HepG2 (cell line): ENCODE results near the gene NOC2L. TPM values are rescaled to one million over a fixed set of nuclear protein-coding genes. Genes with fewer than 3 reads are reported as not detected.

Experiments used
- ARID4A ChIP-seq: sonication (generic); formaldehyde crosslinking; IDR thresholded peaks from 2 replicates; pipeline ENCODE4 v1.5.0; 2020; ENCODE audit warnings: mild to moderate bottlenecking, missing genetic modification reagents, borderline replicate concordance
- FOXM1 ChIP-seq: sonication (generic); formaldehyde crosslinking; IDR thresholded peaks from 2 replicates; pipeline ENCODE4 v1.5.0; 2020; ENCODE audit warnings: missing genetic modification reagents
- GABPB1 ChIP-seq: IDR thresholded peaks from 2 replicates; pipeline ENCODE4 v1.6.1; 2016; ENCODE audit warnings: mild to moderate bottlenecking, missing genetic modification reagents, moderate library complexity, missing compliant biosample characterization
- KLF12 ChIP-seq: sonication (generic); formaldehyde crosslinking; IDR thresholded peaks from 2 replicates; pipeline ENCODE4 v1.4.0; 2020; ENCODE audit warnings: missing genetic modification reagents, borderline replicate concordance
- LCORL ChIP-seq, 2 experiments: fragments of 450-650 bp in 1 of 2; sonication (generic) in 1 of 2; formaldehyde crosslinking in 1 of 2; IDR thresholded peaks; 2 replicates each; pipeline versions ENCODE4 v1.5.0 to v1.6.1; 2017 to 2020; ENCODE audit warnings: antibody characterized with exemption in 1 of 2, missing genetic modification reagents in 1 of 2
- MTF2 ChIP-seq: sonication (generic); formaldehyde crosslinking; IDR thresholded peaks from 2 replicates; pipeline ENCODE4 v1.5.0; 2020; ENCODE audit warnings: missing genetic modification reagents, borderline replicate concordance
- MYC ChIP-seq: sonication (generic); formaldehyde crosslinking; IDR thresholded peaks from 2 replicates; pipeline ENCODE4 v1.9.0; 2021; ENCODE audit warnings: missing genetic modification reagents, borderline replicate concordance
- SAP130 ChIP-seq: IDR thresholded peaks from 2 replicates; pipeline ENCODE4 v1.6.1; 2016; ENCODE audit warnings: low read depth
- SMC3 ChIP-seq: IDR thresholded peaks from 2 replicates; pipeline ENCODE4 v1.6.1; 2011; ENCODE audit warnings: low read length, improper control_type of control experiment
- STAG1 ChIP-seq: sonication (generic); formaldehyde crosslinking; IDR thresholded peaks from 2 replicates; pipeline ENCODE4 v1.4.0; 2020; ENCODE audit warnings: missing genetic modification reagents
- ZNF251 ChIP-seq: sonication (generic); formaldehyde crosslinking; IDR thresholded peaks from 2 replicates; pipeline ENCODE4 v1.9.0; 2021; ENCODE audit warnings: mild to moderate bottlenecking, missing genetic modification reagents
- ZNF547 ChIP-seq: sonication (generic); formaldehyde crosslinking; IDR thresholded peaks from 2 replicates; pipeline ENCODE4 v1.5.1; 2020; ENCODE audit warnings: mild to moderate bottlenecking, missing genetic modification reagents
- ZNF557 ChIP-seq: sonication (generic); formaldehyde crosslinking; IDR thresholded peaks from 2 replicates; pipeline ENCODE4 v1.4.0; 2020; ENCODE audit warnings: missing genetic modification reagents
- ZNF619 ChIP-seq: sonication (generic); formaldehyde crosslinking; IDR thresholded peaks from 2 replicates; pipeline ENCODE4 v1.4.0; 2020; ENCODE audit warnings: mild to moderate bottlenecking, missing genetic modification reagents
- ZNF749 ChIP-seq: sonication (generic); formaldehyde crosslinking; IDR thresholded peaks from 2 replicates; pipeline ENCODE4 v1.8.0; 2022; ENCODE audit warnings: mild to moderate bottlenecking, missing genetic modification reagents, moderate library complexity, borderline replicate concordance
- ZSCAN22 ChIP-seq: sonication (generic); formaldehyde crosslinking; IDR thresholded peaks from 2 replicates; pipeline ENCODE4 v1.4.0; 2020; ENCODE audit warnings: mild to moderate bottlenecking, missing genetic modification reagents
- polyA plus RNA-seq, 8 experiments: library from polyadenylated mRNA; depleted of rRNA in 3 of 8; stranded (reverse) in 7 of 8; unstranded in 1 of 8; fragments of >200 nt; fragmentation: Illumina TruSeq in 4 of 8; extraction: Trizol in 4 of 8; gene quantifications; 2 replicates each; pipeline versions ENCODE4 v1.2.1 to v1.2.3, GENCODE V29; 2011 to 2016; ENCODE audit warnings: low read depth in 4 of 8, missing spikeins in 1 of 8, mixed read lengths in 1 of 8; ENCODE audit not compliant: insufficient read depth in 1 of 8
- total RNA-seq, 5 experiments: library from RNA; depleted of rRNA; stranded (reverse); fragments of >200 nt; fragmentation: Illumina TruSeq; extraction: Trizol; gene quantifications; 2 replicates each; pipeline ENCODE4 v1.2.3, GENCODE V29; 2016; ENCODE audit warnings: low read depth in 1 of 5
- TF ChIP-seq, protein P1 (sequence below), 2 experiments: fragments of 450-650 bp in 1 of 2; sonication (generic) in 1 of 2; formaldehyde crosslinking in 1 of 2; IDR thresholded peaks; 2 replicates each; pipeline versions ENCODE4 v1.6.1 to v1.8.0; 2016 to 2022; ENCODE audit warnings: antibody characterized with exemption in 1 of 2, mild to moderate bottlenecking in 1 of 2, missing genetic modification reagents in 1 of 2

Gene NOC2L
- total and polyA plus RNA-seq, 2 of the 13 experiments (the other 11 are each of a cell fraction or from before 2014, with no cell fraction given): 32.0 to 103 TPM

DNA sequence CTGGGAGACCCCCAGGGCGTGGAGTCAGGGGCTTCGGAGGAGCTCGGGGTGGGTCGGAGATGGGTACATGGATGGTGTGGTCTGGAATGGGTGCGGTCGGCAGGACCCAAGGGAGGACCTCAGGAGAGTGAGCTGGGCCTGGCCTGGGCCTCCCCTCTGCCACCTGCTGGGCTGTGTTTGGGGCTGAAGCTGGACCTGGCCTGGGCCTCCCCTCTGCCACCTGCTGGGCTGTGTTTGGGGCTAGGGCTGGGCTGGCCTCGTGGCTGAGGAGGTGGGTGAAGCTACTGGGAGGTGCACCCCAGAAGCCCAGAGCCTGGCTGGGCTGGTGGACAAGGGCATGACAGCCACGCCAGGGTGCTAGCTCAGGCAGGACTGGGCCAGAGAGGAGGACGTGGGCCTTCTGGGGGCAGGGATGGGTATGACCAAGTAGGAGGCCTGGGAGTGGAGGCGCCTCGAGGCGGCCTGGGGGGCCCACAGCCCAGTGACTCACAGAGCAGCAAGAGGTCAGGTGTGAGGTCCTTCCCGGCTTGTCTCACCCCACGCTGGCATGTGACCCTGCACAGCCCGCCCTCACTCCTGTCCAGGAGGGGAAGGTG, 20.9 kb downstream of the NOC2L start (continued):
- TF ChIP-seq, protein P1, sequence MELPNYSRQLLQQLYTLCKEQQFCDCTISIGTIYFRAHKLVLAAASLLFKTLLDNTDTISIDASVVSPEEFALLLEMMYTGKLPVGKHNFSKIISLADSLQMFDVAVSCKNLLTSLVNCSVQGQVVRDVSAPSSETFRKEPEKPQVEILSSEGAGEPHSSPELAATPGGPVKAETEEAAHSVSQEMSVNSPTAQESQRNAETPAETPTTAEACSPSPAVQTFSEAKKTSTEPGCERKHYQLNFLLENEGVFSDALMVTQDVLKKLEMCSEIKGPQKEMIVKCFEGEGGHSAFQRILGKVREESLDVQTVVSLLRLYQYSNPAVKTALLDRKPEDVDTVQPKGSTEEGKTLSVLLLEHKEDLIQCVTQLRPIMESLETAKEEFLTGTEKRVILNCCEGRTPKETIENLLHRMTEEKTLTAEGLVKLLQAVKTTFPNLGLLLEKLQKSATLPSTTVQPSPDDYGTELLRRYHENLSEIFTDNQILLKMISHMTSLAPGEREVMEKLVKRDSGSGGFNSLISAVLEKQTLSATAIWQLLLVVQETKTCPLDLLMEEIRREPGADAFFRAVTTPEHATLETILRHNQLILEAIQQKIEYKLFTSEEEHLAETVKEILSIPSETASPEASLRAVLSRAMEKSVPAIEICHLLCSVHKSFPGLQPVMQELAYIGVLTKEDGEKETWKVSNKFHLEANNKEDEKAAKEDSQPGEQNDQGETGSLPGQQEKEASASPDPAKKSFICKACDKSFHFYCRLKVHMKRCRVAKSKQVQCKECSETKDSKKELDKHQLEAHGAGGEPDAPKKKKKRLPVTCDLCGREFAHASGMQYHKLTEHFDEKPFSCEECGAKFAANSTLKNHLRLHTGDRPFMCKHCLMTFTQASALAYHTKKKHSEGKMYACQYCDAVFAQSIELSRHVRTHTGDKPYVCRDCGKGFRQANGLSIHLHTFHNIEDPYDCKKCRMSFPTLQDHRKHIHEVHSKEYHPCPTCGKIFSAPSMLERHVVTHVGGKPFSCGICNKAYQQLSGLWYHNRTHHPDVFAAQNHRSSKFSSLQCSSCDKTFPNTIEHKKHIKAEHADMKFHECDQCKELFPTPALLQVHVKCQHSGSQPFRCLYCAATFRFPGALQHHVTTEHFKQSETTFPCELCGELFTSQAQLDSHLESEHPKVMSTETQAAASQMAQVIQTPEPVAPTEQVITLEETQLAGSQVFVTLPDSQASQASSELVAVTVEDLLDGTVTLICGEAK (IDR thresholded peaks at IDR 0.05): no peak
- TF ChIP-seq, protein P1 (CRISPR knock-in tag; IDR thresholded peaks at IDR 0.05): no peak
- 0 out of 2 replicates have a peak, but pooled peaks have one; percentile 43 for TF ChIP-seq ZNF547 (CRISPR knock-in tag)
- TF ChIP-seq ZNF557 (CRISPR knock-in tag): no peak
- 0 out of 2 replicates have a peak, but pooled peaks have one; percentile 31 for TF ChIP-seq KLF12 (CRISPR knock-in tag)
- TF ChIP-seq ZNF749 (CRISPR knock-in tag): no peak
- TF ChIP-seq ZNF619 (CRISPR knock-in tag): no peak
- TF ChIP-seq STAG1 (CRISPR knock-in tag): peak; percentile 63
- no peak for TF ChIP-seq FOXM1 (CRISPR knock-in tag)
- TF ChIP-seq GABPB1 (CRISPR knock-in tag): 0 out of 2 replicates have a peak, but pooled peaks have one; percentile 23
- TF ChIP-seq SMC3: peak; percentile 23; the same call in 1 of the 2 replicates
- TF ChIP-seq LCORL (IDR thresholded peaks at IDR 0.05): no peak
- TF ChIP-seq LCORL (CRISPR knock-in tag; IDR thresholded peaks at IDR 0.05): peak; percentile 65
- no peak for TF ChIP-seq ZSCAN22 (CRISPR knock-in tag)
- peak; percentile 24; the same call in 1 of the 2 replicates for TF ChIP-seq ARID4A
- TF ChIP-seq ZNF251 (CRISPR knock-in tag): no peak
- TF ChIP-seq MYC (CRISPR knock-in tag): peak; percentile 59; the same call in 1 of the 2 replicates
- TF ChIP-seq MTF2: peak; percentile 77; the same call in 1 of the 2 replicates
- 0 out of 2 replicates have a peak, but pooled peaks have one; percentile 10 for TF ChIP-seq SAP130 (CRISPR knock-in tag)
